Endothelial cell of umbilical vein (primary cell): ENCODE results near the gene SPCS1. TPM values are rescaled to one million over a fixed set of nuclear protein-coding genes. Genes with fewer than 3 reads are reported as not detected.

Experiments
- BruUV-seq: library from RNA; stranded (reverse); fragments of 400-500 nt; replicated peaks from 2 replicates; lab custom pipeline; 2021; lab: Mats Ljungman, UMichigan
- CTCF ChIA-PET: fragments of 300-600, 350-600 bp; sonication (Branson Sonifier 250); formaldehyde crosslinking; loops from one replicate; lab custom pipeline; 2021; ENCODE audit warnings: antibody characterized with exemption, inconsistent platforms; lab: Charles Lee
- POLR2A ChIA-PET: fragments of 300-600, 350-600 bp; sonication (Branson Sonifier 250); formaldehyde crosslinking; loops from one replicate; lab custom pipeline; 2021; ENCODE audit warnings: antibody characterized with exemption, inconsistent platforms; lab: Charles Lee
- DNase-seq: peaks from one replicate; pipeline ENCODE4 v3.0.0-alpha.2; 2011; ENCODE audit warnings: low read depth, low spot score
- FAIRE-seq: peaks from 2 replicates; lab custom pipeline; 2011; peaks lifted over from hg19 to GRCh38; lab: Jason Lieb, UNC
- H2AFZ ChIP-seq: 2 replicates; pipeline ENCODE4 v1.6.0; 2012; ENCODE audit warnings: low read depth, low read length, control low read depth, inconsistent platforms
- H3K27ac ChIP-seq: 2 replicates; pipeline ENCODE4 v1.5.1; 2011; ENCODE audit warnings: low read depth, mild to moderate bottlenecking, control low read depth, low read length, moderate library complexity; ENCODE audit not compliant: insufficient read depth
- H3K27me3 ChIP-seq, 2 experiments: 2 replicates each; pipeline versions ENCODE4 v1.6.0 to v1.6.1; 2011; ENCODE audit warnings: low read length in 2 of 2, mixed read lengths in 1 of 2; ENCODE audit not compliant: control insufficient read depth in 2 of 2, insufficient read depth in 2 of 2
- H3K36me3 ChIP-seq, 2 experiments: 2 replicates in 1 of 2; 3 replicates in 1 of 2; pipeline ENCODE4 v1.5.1; 2011; ENCODE audit warnings: low read length in 2 of 2, mild to moderate bottlenecking in 1 of 2, moderate library complexity in 1 of 2; ENCODE audit not compliant: control insufficient read depth in 2 of 2, insufficient read depth in 2 of 2; ENCODE audit errors: extremely low read depth in 1 of 2
- H3K4me1 ChIP-seq: 3 replicates; pipeline ENCODE4 v1.5.1; 2011; ENCODE audit warnings: mild to moderate bottlenecking, low read length; ENCODE audit not compliant: control insufficient read depth, insufficient read depth; ENCODE audit errors: extremely low read depth
- H3K4me2 ChIP-seq: 2 replicates; pipeline ENCODE4 v1.6.1; 2011; ENCODE audit warnings: low read length, control low read depth, mixed read lengths; ENCODE audit not compliant: insufficient read depth
- H3K4me3 ChIP-seq, 3 experiments: fragments of 200-600 bp in 1 of 3; sonication (generic), shearing (Covaris generic) in 1 of 3; replicated peaks in 1 of 3; 2 replicates each; pipeline ENCODE4 v1.5.1; 2011 to 2016; ENCODE audit warnings: control low read depth in 3 of 3, low read length in 3 of 3, mild to moderate bottlenecking in 2 of 3, inconsistent platforms in 1 of 3, low read depth in 1 of 3, moderate library complexity in 1 of 3; ENCODE audit not compliant: insufficient read depth in 1 of 3
- H3K79me2 ChIP-seq: 2 replicates; pipeline ENCODE4 v1.6.0; 2012; ENCODE audit warnings: low read length, inconsistent platforms; ENCODE audit not compliant: control insufficient read depth, insufficient read depth
- H3K9ac ChIP-seq: replicated peaks from 2 replicates; pipeline ENCODE3; 2011; ENCODE audit warnings: low read length, control low read depth; ENCODE audit not compliant: insufficient read depth; ENCODE audit errors: extremely low read depth
- H3K9me1 ChIP-seq: replicated peaks from 3 replicates; pipeline ENCODE4 v1.6.0; 2011; ENCODE audit warnings: mild to moderate bottlenecking, low read length; ENCODE audit not compliant: control insufficient read depth, insufficient read depth; ENCODE audit errors: extremely low read depth
- H3K9me3 ChIP-seq: replicated peaks from 2 replicates; pipeline ENCODE4 v1.5.1; 2012; ENCODE audit warnings: low read length, inconsistent platforms; ENCODE audit not compliant: control insufficient read depth, insufficient read depth
- H4K20me1 ChIP-seq: replicated peaks from 2 replicates; pipeline ENCODE3; 2011; ENCODE audit warnings: mild to moderate bottlenecking, low read length; ENCODE audit not compliant: control insufficient read depth, insufficient read depth; ENCODE audit errors: extremely low read depth
- EZH2 ChIP-seq: IDR thresholded peaks from 2 replicates; pipeline ENCODE4 v1.6.1; 2012; ENCODE audit warnings: borderline replicate concordance, low read depth, mild to moderate bottlenecking, moderate library complexity, low read length, inconsistent platforms; ENCODE audit not compliant: severe bottlenecking
- GATA2 ChIP-seq: IDR thresholded peaks from 2 replicates; pipeline ENCODE4 v1.7.0; 2011; ENCODE audit warnings: low read depth, mild to moderate bottlenecking, moderate library complexity, mixed read lengths, low read length; ENCODE audit not compliant: insufficient read length, insufficient read depth
- MYC ChIP-seq: IDR thresholded peaks from one replicate; pipeline ENCODE4 v1.6.1; 2011; ENCODE audit warnings: mild to moderate bottlenecking, low read depth, low read length
- POLR2AphosphoS5 ChIP-seq: IDR thresholded peaks from 2 replicates; pipeline ENCODE4 v1.6.1; 2012; ENCODE audit warnings: low read depth, mild to moderate bottlenecking, control low read depth, low read length, moderate library complexity; ENCODE audit not compliant: insufficient read depth
- dilution Hi-C: fragments of 300-500 bp; cut with MboI; formaldehyde crosslinking; loops from one replicate; pipeline ENCODE4 v1.15.0; 2019; ENCODE audit warnings: low sequenced_read_pairs; ENCODE audit not compliant: extremely low pct_ligation_motif_present
- intact Hi-C: fragments of 100-400 bp; cut with micrococcal nuclease; formaldehyde crosslinking; loops from one replicate; pipeline ENCODE4 v1.10.0; 2022
- polyA plus RNA-seq, 4 experiments: library from polyadenylated mRNA; depleted of rRNA in 3 of 4; stranded (reverse) in 3 of 4; unstranded in 1 of 4; fragments of >200 nt; gene quantifications; 2 replicates each; pipeline versions ENCODE4 v1.2.1 to v1.2.3, GENCODE V29; 2011 to 2012; ENCODE audit warnings: missing spikeins in 1 of 4
- total RNA-seq: library from RNA; stranded (reverse); gene quantifications from 2 replicates; pipeline ENCODE4 v1.2.3, GENCODE V29; 2021
- TF ChIP-seq, protein P1 (sequence below): IDR thresholded peaks from 2 replicates; pipeline ENCODE4 v1.6.1; 2011; ENCODE audit not compliant: insufficient read depth, insufficient read length
- TF ChIP-seq, protein P2 (sequence below), 2 donors: IDR thresholded peaks; 1 replicate in 1 of 2; 2 replicates in 1 of 2; pipeline ENCODE4 v1.5.1; 2011; ENCODE audit warnings: low read length in 2 of 2, mild to moderate bottlenecking in 2 of 2, moderate library complexity in 2 of 2, control low read depth in 1 of 2, inconsistent platforms in 1 of 2, low read depth in 1 of 2; ENCODE audit not compliant: insufficient read depth in 1 of 2; ENCODE audit errors: extremely low read depth in 1 of 2

Gene SPCS1
- total and polyA plus RNA-seq, 2 donors (not counting 3 experiments of a cell fraction or from before 2014, with no cell fraction given), result 100 to 240 TPM

DNA sequence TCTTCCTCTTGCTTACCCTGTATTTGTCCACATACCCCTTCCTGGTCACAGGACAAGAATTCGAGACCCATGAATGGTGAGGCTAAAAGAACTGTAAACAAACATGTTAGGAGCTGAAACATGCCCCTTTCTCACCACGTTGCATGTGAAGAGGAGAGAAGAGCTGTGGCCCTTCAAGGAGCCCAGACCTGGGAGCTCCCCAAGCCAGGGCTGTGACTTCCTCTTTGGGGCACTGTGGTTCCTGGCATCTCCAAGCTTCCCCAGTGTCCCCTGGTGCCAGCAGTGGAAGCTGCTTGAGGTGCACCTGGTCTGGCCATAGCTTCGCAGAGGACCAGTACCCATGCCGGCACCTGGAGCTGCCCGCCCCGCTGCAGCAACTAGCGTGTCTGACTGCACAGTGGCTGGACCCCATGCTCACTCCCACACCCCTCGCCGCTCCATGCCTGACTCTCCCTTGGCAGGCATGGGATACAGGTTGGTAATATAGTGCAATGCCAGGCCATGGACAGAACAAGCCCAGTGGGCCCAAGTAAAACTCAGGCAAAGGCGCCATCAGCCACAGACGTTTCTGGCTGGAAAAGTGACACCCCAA, 9.9 kb downstream of the SPCS1 start:
- DNase-seq (no peak), FAIRE-seq (no peak)
- Histone ChIP-seq H3K79me2 (no peaks in the 10 kb centered on the region), H3K27me3 (no peaks in the 10 kb centered on the region), H3K36me3 (peaks cover 2 to 3% of the 10 kb centered on the region in 2 experiments), H3K27ac (no peak overlapping the region), H3K9ac (no peak overlapping the region), H3K9me1 (no peaks in the 10 kb centered on the region), H4K20me1 (no peaks in the 10 kb centered on the region), H2AFZ (no peak overlapping the region), H3K4me3 (no peak overlapping the region), H3K4me2 (no peak overlapping the region), H3K4me1 (no peaks in the 10 kb centered on the region), H3K9me3 (no peaks in the 10 kb centered on the region)
- POLR2A ChIA-PET, result interaction anchor here (1.2 kb wide), 1 partner anchor 10 kb away, joined by 4 read pairs; the partner anchor contains the start of genes GLT8D1 and SPCS1
- CTCF ChIA-PET, result no interaction called here
- dilution Hi-C loops (no loop called here), intact Hi-C loops (no loop called here)
- TF ChIP-seq, protein P1, sequence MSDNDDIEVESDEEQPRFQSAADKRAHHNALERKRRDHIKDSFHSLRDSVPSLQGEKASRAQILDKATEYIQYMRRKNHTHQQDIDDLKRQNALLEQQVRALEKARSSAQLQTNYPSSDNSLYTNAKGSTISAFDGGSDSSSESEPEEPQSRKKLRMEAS, result no peak
- TF ChIP-seq EZH2 (no peak), MYC (no peak), GATA2 (no peak), POLR2AphosphoS5 (no peak)
- TF ChIP-seq, protein P2, sequence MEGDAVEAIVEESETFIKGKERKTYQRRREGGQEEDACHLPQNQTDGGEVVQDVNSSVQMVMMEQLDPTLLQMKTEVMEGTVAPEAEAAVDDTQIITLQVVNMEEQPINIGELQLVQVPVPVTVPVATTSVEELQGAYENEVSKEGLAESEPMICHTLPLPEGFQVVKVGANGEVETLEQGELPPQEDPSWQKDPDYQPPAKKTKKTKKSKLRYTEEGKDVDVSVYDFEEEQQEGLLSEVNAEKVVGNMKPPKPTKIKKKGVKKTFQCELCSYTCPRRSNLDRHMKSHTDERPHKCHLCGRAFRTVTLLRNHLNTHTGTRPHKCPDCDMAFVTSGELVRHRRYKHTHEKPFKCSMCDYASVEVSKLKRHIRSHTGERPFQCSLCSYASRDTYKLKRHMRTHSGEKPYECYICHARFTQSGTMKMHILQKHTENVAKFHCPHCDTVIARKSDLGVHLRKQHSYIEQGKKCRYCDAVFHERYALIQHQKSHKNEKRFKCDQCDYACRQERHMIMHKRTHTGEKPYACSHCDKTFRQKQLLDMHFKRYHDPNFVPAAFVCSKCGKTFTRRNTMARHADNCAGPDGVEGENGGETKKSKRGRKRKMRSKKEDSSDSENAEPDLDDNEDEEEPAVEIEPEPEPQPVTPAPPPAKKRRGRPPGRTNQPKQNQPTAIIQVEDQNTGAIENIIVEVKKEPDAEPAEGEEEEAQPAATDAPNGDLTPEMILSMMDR (IDR thresholded peaks at IDR 0.05; ENCODE audit: extremely low read depth in 1 of 2, insufficient read depth in 1 of 2, low read depth in 1 of 2, low read length in 2 of 2), result no peak
- BruUV-seq, result no TSS peak
